ENCODE data around the gene CEP70. TPM values are rescaled to one million over a fixed set of nuclear protein-coding genes. Genes with fewer than 3 reads are reported as not detected.
"Not testable (repeated sequence)": the region's sequence is repeated elsewhere in the genome, so short reads cannot be mapped to it uniquely, and the experiment has no call there.

CEP70 gene
- total RNA-seq, 4 donors from 2014 or later, result 19.7 to 24.6 (median 21.5) TPM

DNA sequence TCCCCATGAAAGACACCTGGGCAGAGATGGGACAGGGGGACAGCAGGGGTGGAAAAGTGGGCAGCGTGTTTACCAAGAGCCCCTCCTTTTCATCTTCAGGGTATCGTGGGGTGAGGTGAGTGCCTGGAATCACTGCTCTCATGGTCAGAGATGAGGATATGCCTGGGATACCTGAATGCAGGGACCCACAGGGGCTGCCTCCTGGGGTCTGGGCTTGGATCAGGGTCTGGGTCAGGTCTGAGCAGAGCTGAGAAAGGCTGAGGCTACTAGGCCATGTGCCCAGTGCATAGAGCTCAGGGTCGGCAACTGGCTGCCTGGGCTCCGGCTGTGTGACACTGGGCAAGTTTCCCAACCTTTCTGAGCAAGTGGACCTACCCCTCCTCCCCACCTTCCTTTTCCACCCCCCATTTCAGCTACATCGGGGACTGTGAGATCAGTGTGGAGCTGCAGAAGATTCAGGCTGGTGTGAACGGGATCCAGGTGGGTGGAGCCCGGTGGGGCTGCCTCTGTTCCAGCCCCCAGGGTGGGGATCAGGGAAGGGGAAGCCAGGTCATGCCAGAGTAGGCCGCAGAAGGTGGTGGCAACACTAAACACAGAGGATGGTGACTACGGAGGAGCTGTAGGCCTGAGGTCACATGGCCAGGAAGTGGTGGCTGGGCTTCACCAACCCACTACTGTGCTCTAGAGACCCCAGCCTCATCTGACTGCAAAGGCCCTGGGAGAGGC, 135.1 kb downstream of the CEP70 start:
- Histone ChIP-seq H3K9me3 (no peaks in the 10 kb centered on the region), H3K4me3 (no peak overlapping the region), H3K4me1 (no peaks in the 10 kb centered on the region), H3K36me3 (no peaks in the 10 kb centered on the region), H3K27me3 (no peaks in the 10 kb centered on the region), H3K27ac (no peak overlapping the region)
- 79 to 82% methylated on average over 9 of the region's 9 CpGs for WGBS, 2 donors
- no peak for TF ChIP-seq POLR2A (IDR thresholded peaks at IDR 0.05)
- TF ChIP-seq EP300 (IDR thresholded peaks at IDR 0.05), result no peak
- TF ChIP-seq, protein P1, sequence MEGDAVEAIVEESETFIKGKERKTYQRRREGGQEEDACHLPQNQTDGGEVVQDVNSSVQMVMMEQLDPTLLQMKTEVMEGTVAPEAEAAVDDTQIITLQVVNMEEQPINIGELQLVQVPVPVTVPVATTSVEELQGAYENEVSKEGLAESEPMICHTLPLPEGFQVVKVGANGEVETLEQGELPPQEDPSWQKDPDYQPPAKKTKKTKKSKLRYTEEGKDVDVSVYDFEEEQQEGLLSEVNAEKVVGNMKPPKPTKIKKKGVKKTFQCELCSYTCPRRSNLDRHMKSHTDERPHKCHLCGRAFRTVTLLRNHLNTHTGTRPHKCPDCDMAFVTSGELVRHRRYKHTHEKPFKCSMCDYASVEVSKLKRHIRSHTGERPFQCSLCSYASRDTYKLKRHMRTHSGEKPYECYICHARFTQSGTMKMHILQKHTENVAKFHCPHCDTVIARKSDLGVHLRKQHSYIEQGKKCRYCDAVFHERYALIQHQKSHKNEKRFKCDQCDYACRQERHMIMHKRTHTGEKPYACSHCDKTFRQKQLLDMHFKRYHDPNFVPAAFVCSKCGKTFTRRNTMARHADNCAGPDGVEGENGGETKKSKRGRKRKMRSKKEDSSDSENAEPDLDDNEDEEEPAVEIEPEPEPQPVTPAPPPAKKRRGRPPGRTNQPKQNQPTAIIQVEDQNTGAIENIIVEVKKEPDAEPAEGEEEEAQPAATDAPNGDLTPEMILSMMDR (IDR thresholded peaks at IDR 0.05), result no peak
- no peak for DNase-seq (ENCODE audit: low spot score in 2 of 2)

DNA sequence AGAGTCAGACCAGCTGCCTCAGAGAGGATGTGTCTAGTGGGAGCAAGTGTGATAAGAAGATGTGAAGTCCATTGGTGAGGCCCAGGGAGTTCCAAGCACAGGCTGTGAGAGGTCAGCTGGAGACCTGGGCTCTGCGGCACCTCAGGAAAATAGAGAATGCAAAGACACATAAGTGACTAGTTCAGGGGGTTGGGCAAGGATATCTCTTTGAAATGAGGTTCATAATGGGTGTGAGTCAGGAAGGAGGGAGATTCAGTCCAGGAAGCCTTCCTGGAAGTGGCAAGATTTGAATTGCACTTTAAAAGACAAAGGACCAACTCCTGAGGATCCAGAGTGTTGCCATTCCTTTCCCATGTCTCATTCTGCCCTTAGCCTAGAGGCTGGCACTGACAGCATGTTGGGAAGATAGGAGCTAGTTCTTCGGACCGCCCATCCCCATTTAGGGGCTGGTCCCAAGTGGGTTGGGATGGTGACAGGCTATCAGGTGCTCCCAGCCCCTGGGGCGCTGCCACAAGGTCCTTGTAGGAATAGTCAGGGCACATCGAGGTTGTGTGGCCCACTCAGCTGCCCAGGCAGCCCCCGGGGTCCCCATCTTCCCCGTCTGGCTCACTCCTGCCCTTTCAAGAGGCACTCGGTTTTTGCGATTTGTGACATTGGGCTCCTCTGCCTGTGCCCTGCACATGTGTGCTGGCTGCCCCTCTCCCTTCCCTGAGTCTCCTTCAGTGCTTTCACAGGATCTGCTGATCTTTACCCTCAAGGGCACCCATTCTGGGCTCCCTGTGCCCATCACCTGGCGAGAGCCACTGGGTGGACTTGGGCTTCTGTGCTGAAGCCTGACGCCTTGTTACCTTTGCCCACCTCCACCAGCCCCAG, 136.0 kb downstream of the CEP70 start:
- Histone ChIP-seq H3K36me3 (no peaks in the 10 kb centered on the region), H3K4me3 (no peak overlapping the region), H3K27ac (no peak overlapping the region), H3K4me1 (no peaks in the 10 kb centered on the region), H3K9me3 (no peaks in the 10 kb centered on the region), H3K27me3 (no peaks in the 10 kb centered on the region)
- DNase-seq (ENCODE audit: low spot score in 2 of 2), result no peak
- WGBS, 2 donors, result 86 to 90% methylated on average over 11 of the region's 11 CpGs
- TF ChIP-seq EP300 (IDR thresholded peaks at IDR 0.05) (no peak), POLR2A (IDR thresholded peaks at IDR 0.05) (no peak)
- TF ChIP-seq, protein P1 (IDR thresholded peaks at IDR 0.05), result no peak

DNA sequence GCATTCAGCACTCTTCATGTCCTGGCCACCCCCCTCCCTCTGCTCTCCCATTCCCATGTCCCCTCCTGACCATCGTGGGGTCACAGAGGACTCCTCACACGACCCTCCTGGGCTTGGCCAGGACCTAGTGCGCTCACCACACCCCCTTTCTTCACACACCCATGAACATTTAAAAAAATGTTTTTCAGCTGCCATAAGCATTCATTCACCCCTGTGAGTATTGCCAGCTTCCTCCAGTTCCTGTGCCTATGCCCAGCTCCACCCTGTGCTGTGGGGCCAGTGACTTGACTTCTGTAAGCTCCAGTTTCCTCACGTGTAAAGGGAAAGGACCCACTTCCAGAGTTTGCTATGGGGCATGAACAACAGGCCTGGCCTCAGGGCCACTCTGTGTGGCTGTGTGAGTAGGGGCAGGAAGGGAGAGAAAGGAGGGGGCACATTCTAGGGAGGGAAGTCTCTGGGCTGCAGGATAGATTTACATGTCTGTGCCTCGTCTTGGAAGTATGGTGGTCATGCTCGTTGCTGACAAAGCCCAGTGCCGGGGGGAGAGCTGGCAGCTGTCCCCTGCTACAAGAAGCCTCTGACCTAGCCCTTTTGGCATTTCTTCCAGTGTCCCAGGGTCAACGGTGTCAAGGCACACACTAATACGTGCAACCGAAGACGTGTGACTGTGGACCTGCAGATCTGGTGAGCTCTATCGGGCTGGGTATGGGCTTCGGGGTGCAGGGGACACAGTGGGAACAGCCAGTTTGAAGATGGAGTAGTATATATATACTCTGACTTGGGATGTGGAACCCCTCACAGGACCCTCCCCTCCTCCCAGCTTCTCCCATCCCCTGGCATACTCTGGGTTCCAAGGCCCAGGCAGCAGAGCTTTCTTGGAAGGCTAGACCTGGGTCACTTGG, 136.8 kb downstream of the CEP70 start:
- Histone ChIP-seq H3K27me3 (no peaks in the 10 kb centered on the region), H3K36me3 (no peaks in the 10 kb centered on the region), H3K4me1 (no peaks in the 10 kb centered on the region), H3K27ac (no peak overlapping the region), H3K4me3 (no peak overlapping the region), H3K9me3 (no peaks in the 10 kb centered on the region)
- 60 to 63% methylated on average over 12 to 13 of the region's 13 CpGs for WGBS, 2 donors
- no peak for TF ChIP-seq POLR2A (IDR thresholded peaks at IDR 0.05)
- TF ChIP-seq EP300 (IDR thresholded peaks at IDR 0.05), result no peak
- TF ChIP-seq, protein P1 (IDR thresholded peaks at IDR 0.05), result no peak
- no peak for DNase-seq (ENCODE audit: low spot score in 2 of 2)

DNA sequence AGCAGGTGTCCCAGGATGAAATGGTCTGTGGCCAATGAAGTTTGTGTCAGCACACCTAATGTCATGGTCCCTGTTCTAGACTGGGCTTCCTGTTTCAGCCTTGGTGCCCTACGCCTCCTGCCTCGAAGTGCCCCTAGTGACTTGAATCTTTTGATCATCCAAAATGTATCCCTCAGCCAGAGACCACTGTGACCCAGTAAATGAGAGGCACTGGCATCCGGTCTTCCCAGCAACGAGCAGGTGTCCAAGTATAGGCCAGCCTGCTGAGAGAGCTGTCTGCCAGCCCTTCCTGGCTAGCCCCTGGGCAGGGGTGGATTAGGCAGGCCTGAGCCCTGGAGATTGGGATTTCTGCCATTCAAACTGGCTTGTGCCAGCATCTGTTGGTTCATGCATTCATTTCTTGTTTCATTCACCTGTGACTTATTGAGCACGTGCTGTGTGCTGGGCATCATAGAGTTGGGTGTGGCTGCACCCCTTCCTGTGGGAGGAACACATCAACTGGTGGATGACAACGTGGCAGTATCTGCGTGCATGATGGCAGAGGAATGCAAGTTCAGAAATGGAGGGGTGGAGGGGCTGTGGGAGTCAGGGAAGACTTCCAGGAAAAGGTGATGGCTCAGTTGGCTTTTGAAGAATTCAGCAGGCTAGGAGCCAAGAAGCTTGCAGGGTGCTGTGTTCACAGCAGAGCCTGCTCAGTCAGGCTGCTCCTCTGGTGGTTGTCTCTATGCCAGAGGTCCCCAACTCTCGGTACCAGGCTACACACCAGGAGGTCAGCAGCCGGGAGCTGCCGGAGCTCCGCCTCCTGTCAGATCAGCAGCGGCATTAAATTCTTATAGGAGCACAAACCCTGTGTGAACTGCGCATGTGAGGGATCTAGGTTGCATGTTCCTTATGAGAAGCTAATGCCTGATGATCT, 138.0 kb downstream of the CEP70 start:
- TF ChIP-seq POLR2A (IDR thresholded peaks at IDR 0.05), result no peak
- H3K27ac ChIP-seq, result no peak overlapping the region
- no peak for DNase-seq (ENCODE audit: low spot score in 2 of 2)
- H3K27me3 ChIP-seq, result no peaks in the 10 kb centered on the region
- H3K9me3 ChIP-seq, result no peaks in the 10 kb centered on the region
- WGBS, 2 donors, result 76 to 84% methylated on average over 11 to 12 of the region's 13 CpGs
- H3K4me1 ChIP-seq, result no peaks in the 10 kb centered on the region
- no peaks in the 10 kb centered on the region for H3K36me3 ChIP-seq
- no peak overlapping the region for H3K4me3 ChIP-seq

DNA sequence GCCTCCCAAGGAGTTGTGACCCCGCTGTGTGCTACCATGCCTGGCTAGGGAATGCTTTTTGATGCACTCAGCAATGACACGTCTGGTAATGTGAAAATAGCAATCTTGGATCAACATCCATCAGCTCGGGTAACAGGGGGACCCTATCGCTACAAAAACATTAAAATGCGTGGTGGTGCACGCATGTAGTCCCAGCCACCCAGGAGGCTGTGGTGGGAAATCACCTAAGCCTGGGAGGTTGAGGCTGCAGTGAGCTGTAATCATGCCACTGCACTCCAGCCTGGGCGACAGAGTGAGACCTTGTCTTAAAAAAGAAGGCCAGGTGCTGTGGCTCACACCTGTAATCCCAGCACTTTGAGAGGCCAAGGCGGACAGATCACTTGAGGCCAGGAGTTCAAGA, 140.1 kb downstream of the CEP70 start:
- WGBS, 2 donors, result 78 to 85% methylated on average over 8 of the region's 8 CpGs
- H3K9me3 ChIP-seq; H3K36me3 ChIP-seq; H3K27me3 ChIP-seq; H3K4me3 ChIP-seq; H3K4me1 ChIP-seq; DNase-seq (ENCODE audit: low spot score in 2 of 2); H3K27ac ChIP-seq: not testable (repeated sequence)
